Caco-2 (cell line): Measurements from ENCODE around the gene PXMP4. TPM values are rescaled to one million over a fixed set of nuclear protein-coding genes. Genes with fewer than 3 reads are reported as not detected.

Experiments
- BruUV-seq: library from RNA; stranded (reverse); fragments of 400-500 nt; replicated peaks from 2 replicates; lab custom pipeline; 2021; lab: Mats Ljungman, UMichigan
- CTCF ChIA-PET: fragments of 300-600 bp; sonication (Branson Sonifier 250); formaldehyde crosslinking; loops from one replicate; lab custom pipeline; 2022; ENCODE audit warnings: antibody characterized with exemption; lab: Charles Lee
- POLR2A ChIA-PET: fragments of 300-600 bp; sonication (Branson Sonifier 250); formaldehyde crosslinking; loops from one replicate; lab custom pipeline; 2022; ENCODE audit warnings: antibody characterized with exemption; lab: Charles Lee
- DNase-seq, 2 experiments: peaks; one replicate each; pipeline versions ENCODE4 v3.0.0 to v3.0.0-alpha.2; 2020 to 2022
- H3K27me3 ChIP-seq: replicated peaks from 2 replicates; pipeline ENCODE4 v1.6.0; 2011; ENCODE audit warnings: low read length; ENCODE audit not compliant: control insufficient read depth, insufficient read depth
- H3K36me3 ChIP-seq: 2 replicates; pipeline ENCODE4 v1.5.1; 2011; ENCODE audit warnings: low read length; ENCODE audit not compliant: control insufficient read depth, insufficient read depth
- H3K4me1 ChIP-seq: fragments of 250-450 bp; sonication (Bioruptor Pico); 2 replicates; pipeline ENCODE4 v1.5.1; 2020; ENCODE audit warnings: mild to moderate bottlenecking
- H3K4me3 ChIP-seq: 2 replicates; pipeline ENCODE4 v1.5.1; 2011; ENCODE audit warnings: low read depth, mild to moderate bottlenecking, control low read depth, low read length
- H3K9me3 ChIP-seq: fragments of 250-450 bp; sonication (Bioruptor Pico); 2 replicates; pipeline ENCODE4 v1.5.1; 2020; ENCODE audit warnings: mild to moderate bottlenecking, moderate library complexity
- H3K27ac Mint-ChIP-seq: one replicate; pipeline ENCODE4 v1.8.0; 2022; ENCODE audit warnings: mixed read lengths; ENCODE audit not compliant: unreplicated experiment
- H3K27me3 Mint-ChIP-seq: one replicate; pipeline ENCODE4 v1.8.0; 2022; ENCODE audit warnings: mixed read lengths; ENCODE audit not compliant: insufficient read depth, unreplicated experiment
- H3K36me3 Mint-ChIP-seq: one replicate; pipeline ENCODE4 v1.8.0; 2022; ENCODE audit warnings: mild to moderate bottlenecking, mixed read lengths; ENCODE audit not compliant: insufficient read depth, unreplicated experiment
- H3K4me1 Mint-ChIP-seq: one replicate; pipeline ENCODE4 v1.8.0; 2022; ENCODE audit warnings: low read depth, mixed read lengths; ENCODE audit not compliant: unreplicated experiment
- H3K4me3 Mint-ChIP-seq: one replicate; pipeline ENCODE4 v1.8.0; 2022; ENCODE audit warnings: mild to moderate bottlenecking, moderate library complexity, mixed read lengths; ENCODE audit not compliant: unreplicated experiment
- H3K9me3 Mint-ChIP-seq: one replicate; pipeline ENCODE4 v1.8.0; 2022; ENCODE audit warnings: mixed read lengths; ENCODE audit not compliant: unreplicated experiment
- intact Hi-C: fragments of 100-400 bp; cut with micrococcal nuclease; formaldehyde crosslinking; loops from one replicate; pipeline ENCODE4 v1.10.0; 2022; ENCODE audit not compliant: unreplicated experiment
- total RNA-seq: library from RNA; stranded (reverse); gene quantifications from 2 replicates; pipeline ENCODE4 v1.2.3, GENCODE V29; 2022
- TF ChIP-seq, protein P1 (sequence below), 2 experiments: fragments of 200-600 bp in 1 of 2; IDR thresholded peaks; 1 replicate in 1 of 2; 2 replicates in 1 of 2; pipeline versions ENCODE4 v1.5.1 to v1.8.0; 2011 to 2022; ENCODE audit warnings: antibody characterized with exemption in 1 of 2, control low read depth in 1 of 2, inconsistent platforms in 1 of 2, low read depth in 1 of 2, low read length in 1 of 2, mild to moderate bottlenecking in 1 of 2, moderate library complexity in 1 of 2; ENCODE audit not compliant: insufficient read depth in 1 of 2, severe bottlenecking in 1 of 2, unreplicated experiment in 1 of 2

The PXMP4 gene
- total RNA-seq, 1 experiment from 2014 or later: 39.5 TPM

DNA sequence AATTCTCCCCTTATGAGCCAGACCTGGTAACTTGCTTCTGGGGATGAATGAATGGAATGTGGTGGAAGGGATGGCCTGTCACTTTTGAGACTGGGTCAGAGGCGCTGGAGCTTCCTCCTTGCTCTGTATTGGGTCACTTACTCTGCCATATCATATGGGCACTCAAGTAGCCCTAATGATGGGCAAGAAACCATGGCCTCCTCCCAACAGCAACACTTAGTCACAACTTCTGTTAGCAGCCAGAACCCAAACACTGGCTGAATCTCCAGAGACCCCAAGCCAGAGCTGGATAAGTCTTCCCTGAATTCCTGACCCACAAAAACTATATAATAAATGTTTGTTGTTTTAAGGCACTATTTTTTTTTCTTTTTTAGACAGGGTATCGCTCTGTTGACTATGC, 39.4 kb downstream of the PXMP4 start:
- no peak for DNase-seq
- Mint-ChIP-seq H3K4me3 (no peak overlapping the region), H3K9me3 (no peaks in the 10 kb centered on the region), H3K36me3 (peaks cover 88% of the 10 kb centered on the region), H3K27me3 (no peaks in the 10 kb centered on the region), H3K4me1 (peaks cover 29% of the 10 kb centered on the region), H3K27ac (peak overlapping the region; percentile 7)
- H3K4me3 ChIP-seq: no peak overlapping the region
- POLR2A ChIA-PET: interaction anchor here (1.0 to 2.0 kb wide), 2 partner anchors 14 to 40 kb away, joined by 3 to 6 read pairs; partner anchors contain the start of genes ACTL10 and PXMP4
- intact Hi-C loops: no loop called here
- H3K27me3 ChIP-seq: no peaks in the 10 kb centered on the region
- peaks cover 11% of the 10 kb centered on the region for H3K4me1 ChIP-seq
- no TSS peak for BruUV-seq
- TF ChIP-seq, protein P1, sequence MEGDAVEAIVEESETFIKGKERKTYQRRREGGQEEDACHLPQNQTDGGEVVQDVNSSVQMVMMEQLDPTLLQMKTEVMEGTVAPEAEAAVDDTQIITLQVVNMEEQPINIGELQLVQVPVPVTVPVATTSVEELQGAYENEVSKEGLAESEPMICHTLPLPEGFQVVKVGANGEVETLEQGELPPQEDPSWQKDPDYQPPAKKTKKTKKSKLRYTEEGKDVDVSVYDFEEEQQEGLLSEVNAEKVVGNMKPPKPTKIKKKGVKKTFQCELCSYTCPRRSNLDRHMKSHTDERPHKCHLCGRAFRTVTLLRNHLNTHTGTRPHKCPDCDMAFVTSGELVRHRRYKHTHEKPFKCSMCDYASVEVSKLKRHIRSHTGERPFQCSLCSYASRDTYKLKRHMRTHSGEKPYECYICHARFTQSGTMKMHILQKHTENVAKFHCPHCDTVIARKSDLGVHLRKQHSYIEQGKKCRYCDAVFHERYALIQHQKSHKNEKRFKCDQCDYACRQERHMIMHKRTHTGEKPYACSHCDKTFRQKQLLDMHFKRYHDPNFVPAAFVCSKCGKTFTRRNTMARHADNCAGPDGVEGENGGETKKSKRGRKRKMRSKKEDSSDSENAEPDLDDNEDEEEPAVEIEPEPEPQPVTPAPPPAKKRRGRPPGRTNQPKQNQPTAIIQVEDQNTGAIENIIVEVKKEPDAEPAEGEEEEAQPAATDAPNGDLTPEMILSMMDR (IDR thresholded peaks at IDR 0.05; ENCODE audit: insufficient read depth in 1 of 2, low read depth in 1 of 2, low read length in 1 of 2, severe bottlenecking in 1 of 2, unreplicated experiment in 1 of 2): no peak
- no peaks in the 10 kb centered on the region for H3K9me3 ChIP-seq
- CTCF ChIA-PET: interaction anchor here (6.0 kb wide), 1 partner anchor 13 kb away, joined by 29 read pairs; the partner anchor contains the start of gene ACTL10
- H3K36me3 ChIP-seq: peaks cover 6% of the 10 kb centered on the region; the same call in 1 of the 2 replicates

DNA sequence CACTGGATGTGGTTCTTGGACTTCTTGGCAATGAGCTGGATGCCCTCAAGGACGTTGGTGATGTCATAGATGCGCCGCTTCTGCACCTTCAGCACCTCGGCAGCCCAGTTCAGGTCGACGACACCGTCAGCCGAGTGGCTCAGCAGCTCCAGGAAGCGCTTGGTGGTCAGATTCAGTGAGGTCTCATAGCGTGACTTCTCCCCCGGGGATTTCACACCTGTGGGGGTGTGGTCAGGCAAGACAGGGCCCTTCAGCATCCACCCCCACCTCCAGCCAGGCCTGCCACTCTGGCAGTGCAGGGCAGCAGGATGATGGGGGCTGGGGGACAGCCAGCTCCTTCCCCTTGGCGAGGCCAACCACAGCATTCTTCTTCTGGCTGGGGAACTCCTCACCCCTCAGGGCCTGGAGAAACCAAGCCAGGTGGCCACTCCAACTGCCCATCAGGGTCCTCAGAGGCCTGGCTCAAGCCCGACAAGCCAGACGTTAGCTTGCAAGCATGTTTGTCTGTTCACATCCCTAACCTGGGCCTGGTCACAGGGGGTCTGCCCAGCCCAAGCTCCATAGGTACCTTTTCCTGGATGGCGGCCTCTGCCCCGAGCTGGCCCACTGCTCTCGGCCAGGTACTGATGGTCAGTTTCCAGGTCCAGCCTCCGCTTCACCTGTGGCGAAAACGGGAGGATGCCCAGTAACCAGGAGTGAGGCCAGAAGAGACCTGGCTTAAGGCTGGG, 40.2 kb downstream of the PXMP4 start:
- CTCF ChIA-PET: interaction anchor here (2.5 to 6.0 kb wide), 2 partner anchors 12 to 13 kb away, joined by 13 to 29 read pairs; partner anchors contain the start of gene ACTL10
- no peak for DNase-seq

More for the DNA sequence above, 40.2 kb downstream of the PXMP4 start:
- Histone ChIP-seq H3K36me3 (peaks cover 6% of the 10 kb centered on the region; the same call in 1 of the 2 replicates), H3K9me3 (no peaks in the 10 kb centered on the region), H3K4me1 (peaks cover 11% of the 10 kb centered on the region), H3K4me3 (no peak overlapping the region), H3K27me3 (no peaks in the 10 kb centered on the region)
- intact Hi-C loops: no loop called here
- Mint-ChIP-seq H3K27ac (no peak overlapping the region), H3K27me3 (no peaks in the 10 kb centered on the region), H3K4me1 (peaks cover 29% of the 10 kb centered on the region), H3K9me3 (no peaks in the 10 kb centered on the region), H3K36me3 (peaks cover 86% of the 10 kb centered on the region), H3K4me3 (no peak overlapping the region)
- no TSS peak for BruUV-seq
- TF ChIP-seq, protein P1 (IDR thresholded peaks at IDR 0.05; ENCODE audit: insufficient read depth in 1 of 2, low read depth in 1 of 2, low read length in 1 of 2, severe bottlenecking in 1 of 2, unreplicated experiment in 1 of 2): no peak
- POLR2A ChIA-PET: interaction anchor here (2.0 kb wide), 1 partner anchor 13 kb away, joined by 6 read pairs; the partner anchor contains the start of gene ACTL10
